GM12892 (cell line): ENCODE measurements around the gene SSC4D.

ENCODE experiments used
- POLR2AphosphoS5 ChIP-seq: IDR thresholded peaks from 2 replicates; pipeline ENCODE4 v1.6.1; 2011; ENCODE audit warnings: low read depth, low read length, control low read depth
- TAF1 ChIP-seq: IDR thresholded peaks from 2 replicates; pipeline ENCODE4 v1.6.1; 2011; ENCODE audit warnings: low read depth, mild to moderate bottlenecking, control low read depth, low read length, borderline replicate concordance

DNA sequence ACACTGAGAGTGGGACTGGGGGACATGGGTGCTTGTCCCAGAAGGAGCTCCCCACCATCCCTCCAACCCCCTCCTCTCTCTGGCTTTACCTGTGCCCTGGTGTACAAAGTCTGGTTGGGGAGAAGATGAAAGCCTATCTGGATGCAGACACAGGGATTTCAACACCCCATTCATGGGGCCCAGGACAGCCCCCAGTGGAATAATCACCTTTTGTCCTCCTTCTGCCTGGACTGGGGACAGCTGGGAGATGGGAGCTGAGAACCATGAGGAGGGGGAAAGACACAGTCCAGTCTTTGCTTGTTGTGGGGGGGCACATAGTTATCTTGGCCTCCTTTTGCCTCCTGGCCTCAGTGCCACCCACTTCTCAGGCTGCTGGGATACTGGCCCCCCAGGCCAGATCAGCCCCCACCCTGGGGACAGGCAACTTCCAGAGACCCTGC is 1.4 kb downstream of the SSC4D start:
- no peak for TF ChIP-seq TAF1
- no peak for TF ChIP-seq POLR2AphosphoS5
